OCI-LY7 (cell line): Measurements from ENCODE around the gene FAHD2A. TPM values are rescaled to one million over a fixed set of nuclear protein-coding genes. Genes with fewer than 3 reads are reported as not detected.

Source experiments
- BruUV-seq: library from RNA; stranded (reverse); fragments of 400-500 nt; replicated peaks from 2 replicates; lab custom pipeline; 2021; lab: Mats Ljungman, UMichigan
- CTCF ChIA-PET: fragments of 300-600 bp; sonication (Branson Sonifier 250); formaldehyde crosslinking; loops from one replicate; lab custom pipeline; 2022; ENCODE audit warnings: antibody characterized with exemption; ENCODE audit not compliant: unreplicated experiment; lab: Charles Lee
- POLR2A ChIA-PET: fragments of 300-600 bp; sonication (Branson Sonifier 250); formaldehyde crosslinking; loops from one replicate; lab custom pipeline; 2022; ENCODE audit warnings: antibody characterized with exemption; lab: Charles Lee
- DNase-seq: peaks from one replicate; pipeline ENCODE4 v3.0.0-alpha.2; 2015; ENCODE audit warnings: low spot score
- H2AFZ ChIP-seq: fragments of 200-600 bp; sonication (generic), shearing (Covaris generic); 2 replicates; pipeline ENCODE4 v1.6.1; 2014; ENCODE audit warnings: mild to moderate bottlenecking, antibody characterized with exemption, low read length, moderate library complexity
- H3K27ac ChIP-seq: fragments of 200-600 bp; sonication (generic); 2 replicates; pipeline ENCODE4 v1.5.1; 2014; ENCODE audit warnings: mixed run types, low read depth, mild to moderate bottlenecking, moderate library complexity, low read length, inconsistent platforms; ENCODE audit not compliant: poor library complexity, severe bottlenecking
- H3K36me3 ChIP-seq: fragments of 200-600 bp; sonication (generic); 2 replicates; pipeline ENCODE4 v1.6.1; 2014; ENCODE audit warnings: mild to moderate bottlenecking, antibody characterized with exemption, low read length, moderate library complexity, mixed read lengths; ENCODE audit not compliant: insufficient read depth
- H3K4me1 ChIP-seq: fragments of 200-600 bp; sonication (generic); 2 replicates; pipeline ENCODE4 v1.5.1; 2014; ENCODE audit warnings: mild to moderate bottlenecking, low read length; ENCODE audit not compliant: insufficient read depth, poor library complexity, severe bottlenecking
- H3K4me2 ChIP-seq: fragments of 200-600 bp; sonication (generic); 2 replicates; pipeline ENCODE4 v1.6.1; 2014; ENCODE audit warnings: mild to moderate bottlenecking, low read length
- H3K4me3 ChIP-seq: fragments of 200-600 bp; sonication (generic); 2 replicates; pipeline ENCODE4 v1.5.1; 2014; ENCODE audit warnings: mild to moderate bottlenecking, low read depth, low read length; ENCODE audit not compliant: poor library complexity, severe bottlenecking
- H3K79me2 ChIP-seq: fragments of 200-600 bp; sonication (generic); 2 replicates; pipeline ENCODE4 v1.6.1; 2016; ENCODE audit warnings: low read depth, mild to moderate bottlenecking, low read length, moderate library complexity, mixed read lengths; ENCODE audit not compliant: insufficient read depth
- H3K9me2 ChIP-seq: fragments of 200-600 bp; sonication (generic); 2 replicates; pipeline ENCODE4 v1.6.1; 2016; ENCODE audit warnings: mild to moderate bottlenecking, low read length, mixed read lengths; ENCODE audit not compliant: insufficient read depth
- H3K9me3 ChIP-seq: fragments of 200-600 bp; sonication (generic); 2 replicates; pipeline ENCODE4 v1.6.1; 2014; ENCODE audit warnings: mild to moderate bottlenecking, mixed run types, low read length, mixed read lengths
- H4K20me1 ChIP-seq: fragments of 200-600 bp; sonication (generic); 2 replicates; pipeline ENCODE4 v1.6.1; 2014; ENCODE audit warnings: mild to moderate bottlenecking, antibody characterized with exemption, low read length, moderate library complexity, mixed read lengths; ENCODE audit not compliant: insufficient read depth
- CTCF ChIP-seq: fragments of 200-600 bp; sonication (generic); conservative IDR thresholded peaks from 2 replicates; pipeline ENCODE4 v1.5.1; 2014; ENCODE audit warnings: mild to moderate bottlenecking, antibody characterized with exemption, low read length, moderate library complexity, mixed read lengths
- EZH2phosphoT487 ChIP-seq: fragments of 200-600 bp; sonication (generic); IDR thresholded peaks from 2 replicates; pipeline ENCODE4 v1.6.1; 2018; ENCODE audit warnings: low read depth, borderline replicate concordance, mild to moderate bottlenecking, mixed run types, antibody characterized with exemption, low read length, moderate library complexity, mixed read lengths
- intact Hi-C: fragments of 100-400 bp; cut with micrococcal nuclease; formaldehyde crosslinking; loops from one replicate; pipeline ENCODE4 v1.10.0; 2022; ENCODE audit not compliant: unreplicated experiment
- total RNA-seq, 2 experiments: library from RNA; depleted of rRNA in 1 of 2; stranded (reverse); fragments of >200 nt in 1 of 2; shearing (Covaris generic) in 1 of 2; gene quantifications; 2 replicates each; pipeline ENCODE4 v1.2.3, GENCODE V29; 2014 to 2022

The FAHD2A gene
- total RNA-seq, 2 experiments from 2014 or later, result 48.2 to 50.9 TPM

GRCh38 chr2:95391641-95392310 lies 10.7 kb upstream of the FAHD2A start:
- no peak overlapping the region for H3K4me3 ChIP-seq
- CTCF ChIA-PET, result no interaction called here
- no TSS peak for BruUV-seq
- intact Hi-C loops, result loop anchor here (2.0 kb wide), 1 partner anchor 19 kb away; no protein-coding TSS in a partner anchor
- H3K4me1 ChIP-seq, result no peaks in the 10 kb centered on the region
- no peak overlapping the region for H3K4me2 ChIP-seq
- POLR2A ChIA-PET, result interaction anchor here (0.6 kb wide), 1 partner anchor 289 kb away, joined by 4 read pairs; no protein-coding TSS in a partner anchor
- no peaks in the 10 kb centered on the region for H3K9me2 ChIP-seq
- no peak overlapping the region for H3K27ac ChIP-seq
- no peaks in the 10 kb centered on the region for H4K20me1 ChIP-seq
- H3K9me3 ChIP-seq, result no peaks in the 10 kb centered on the region
- no peak overlapping the region for H2AFZ ChIP-seq
- H3K36me3 ChIP-seq, result no peaks in the 10 kb centered on the region
- no peak for DNase-seq
- TF ChIP-seq CTCF, result no peak
- no peak for TF ChIP-seq EZH2phosphoT487
- H3K79me2 ChIP-seq, result no peaks in the 10 kb centered on the region

GRCh38 chr2:95392320-95392719 lies 10.2 kb upstream of the FAHD2A start:
- no peaks in the 10 kb centered on the region for H3K36me3 ChIP-seq
- DNase-seq, result no peak
- no peaks in the 10 kb centered on the region for H4K20me1 ChIP-seq
- TF ChIP-seq CTCF (no peak), EZH2phosphoT487 (no peak)
- H3K9me3 ChIP-seq, result no peaks in the 10 kb centered on the region
- H3K9me2 ChIP-seq, result no peaks in the 10 kb centered on the region
- intact Hi-C loops, result loop anchor here (2.0 kb wide), 1 partner anchor 20 kb away; no protein-coding TSS in a partner anchor
- H2AFZ ChIP-seq, result no peak overlapping the region
- no peaks in the 10 kb centered on the region for H3K79me2 ChIP-seq
- H3K27ac ChIP-seq, result no peak overlapping the region
- H3K4me3 ChIP-seq, result no peak overlapping the region
- H3K4me2 ChIP-seq, result no peak overlapping the region
- ChIA-PET POLR2A (no interaction called here), CTCF (no interaction called here)
- BruUV-seq, result no TSS peak
- no peaks in the 10 kb centered on the region for H3K4me1 ChIP-seq
